Smooth muscle cell (in vitro differentiated cells): Measurements from ENCODE around the gene MPHOSPH9. TPM values are rescaled to one million over a fixed set of nuclear protein-coding genes. Genes with fewer than 3 reads are reported as not detected.

Experiments used
- DNase-seq: peaks from one replicate; lab custom pipeline; 2025; ENCODE audit not compliant: unreplicated experiment; lab: John Stamatoyannopoulos, UW
- H2AFZ ChIP-seq: fragments of 200-600 bp; sonication (generic); 2 replicates; pipeline ENCODE4 v1.6.0; 2016; ENCODE audit warnings: antibody characterized with exemption, low read depth, mild to moderate bottlenecking
- H3F3A ChIP-seq: fragments of 200-600 bp; sonication (generic); 2 replicates; pipeline ENCODE4 v1.6.0; 2017; ENCODE audit warnings: antibody characterized with exemption, low read depth
- H3K27ac ChIP-seq: fragments of 200-600 bp; sonication (generic); 2 replicates; pipeline ENCODE4 v1.5.1; 2016; ENCODE audit warnings: low read depth, mild to moderate bottlenecking
- H3K27me3 ChIP-seq: fragments of 200-600 bp; sonication (generic); 2 replicates; pipeline ENCODE4 v1.6.1; 2016; ENCODE audit warnings: low read depth, mild to moderate bottlenecking
- H3K36me3 ChIP-seq: fragments of 200-600 bp; sonication (generic); 2 replicates; pipeline ENCODE4 v1.5.1; 2016; ENCODE audit warnings: low read depth
- H3K4me1 ChIP-seq: fragments of 200-600 bp; sonication (generic); 2 replicates; pipeline ENCODE4 v1.5.1; 2016; ENCODE audit warnings: low read depth
- H3K4me2 ChIP-seq: fragments of 200-600 bp; sonication (generic); 2 replicates; pipeline ENCODE4 v1.6.0; 2016; ENCODE audit warnings: mild to moderate bottlenecking
- H3K4me3 ChIP-seq: fragments of 200-600 bp; sonication (generic); 2 replicates; pipeline ENCODE4 v1.5.1; 2016; ENCODE audit warnings: mild to moderate bottlenecking
- H3K79me2 ChIP-seq: fragments of 200-600 bp; sonication (generic); 2 replicates; pipeline ENCODE4 v1.6.0; 2016; ENCODE audit warnings: low read depth, mild to moderate bottlenecking
- H3K9ac ChIP-seq: fragments of 200-600 bp; sonication (generic); 2 replicates; pipeline ENCODE4 v1.6.0; 2016; ENCODE audit warnings: low read depth
- H3K9me3 ChIP-seq: fragments of 200-600 bp; sonication (generic); replicated peaks from 2 replicates; pipeline ENCODE4 v1.5.1; 2016; ENCODE audit warnings: low read depth
- H4K20me1 ChIP-seq: fragments of 200-600 bp; sonication (generic); 2 replicates; pipeline ENCODE4 v1.6.0; 2016; ENCODE audit warnings: low read depth
- CTCF ChIP-seq: fragments of 200-600 bp; sonication (generic); IDR thresholded peaks from 2 replicates; pipeline ENCODE4 v1.5.1; 2017; ENCODE audit warnings: borderline replicate concordance, mild to moderate bottlenecking, antibody characterized with exemption; ENCODE audit not compliant: insufficient read depth, poor library complexity, severe bottlenecking
- WGBS: methylation state at CpG from one replicate; pipeline ENCODE4 v1.1.7; 2016; ENCODE audit warnings: low lambda C conversion rate; 5-methylcytosine and 5-hydroxymethylcytosine counted together
- polyA plus RNA-seq: library from polyadenylated mRNA; unstranded; fragments of >200 nt; fragmentation: Nextera tagmentation; extraction: Ambion mirVana; gene quantifications from 2 replicates; pipeline ENCODE4 v1.2.1, GENCODE V29; 2016
- total RNA-seq: library from RNA; depleted of rRNA; stranded (reverse); fragments of >200 nt; gene quantifications from 2 replicates; pipeline ENCODE4 v1.2.3, GENCODE V29; 2014

Gene MPHOSPH9
- total and polyA plus RNA-seq, 2 experiments from 2014 or later: 7.4 to 70.8 TPM

- Histone ChIP-seq H3K27me3 (no peaks in the 10 kb centered on the region), H3F3A (no peaks in the 10 kb centered on the region), H3K36me3 (no peaks in the 10 kb centered on the region), H3K4me1 (peaks cover 15% of the 10 kb centered on the region), H3K4me3 (no peak overlapping the region), H3K9me3 (no peaks in the 10 kb centered on the region), H3K4me2 (no peak overlapping the region), H2AFZ (no peak overlapping the region), H3K9ac (no peak overlapping the region), H3K27ac (no peak overlapping the region), H4K20me1 (peaks cover 79% of the 10 kb centered on the region), H3K79me2 (peaks cover 22% of the 10 kb centered on the region)
- WGBS: 95% methylated on average over 8 of the region's 8 CpGs
- no peak for DNase-seq
- TF ChIP-seq CTCF: no peak
These were observed 30.4 kb upstream of the MPHOSPH9 start for GRCh38 chr12:123263196-123263817.

GRCh38 chr12:123261196-123261595, 28.3 kb upstream of the MPHOSPH9 start:
- peaks cover 5% of the 10 kb centered on the region for H3F3A ChIP-seq
- H3K79me2 ChIP-seq: peaks cover 5% of the 10 kb centered on the region
- H3K4me3 ChIP-seq: no peak overlapping the region
- H3K9me3 ChIP-seq: no peaks in the 10 kb centered on the region
- no peak for DNase-seq
- no peak overlapping the region for H3K9ac ChIP-seq
- no peak overlapping the region for H3K4me2 ChIP-seq
- 93% methylated on average over 4 of the region's 4 CpGs for WGBS
- TF ChIP-seq CTCF: no peak
- H3K27ac ChIP-seq: no peak overlapping the region
- peaks cover 15% of the 10 kb centered on the region for H3K4me1 ChIP-seq
- no peak overlapping the region for H2AFZ ChIP-seq
- no peaks in the 10 kb centered on the region for H3K27me3 ChIP-seq
- peaks cover 58% of the 10 kb centered on the region for H4K20me1 ChIP-seq
- H3K36me3 ChIP-seq: peaks cover 4% of the 10 kb centered on the region

- Histone ChIP-seq H4K20me1 (peaks cover 46% of the 10 kb centered on the region), H3K4me2 (no peak overlapping the region), H2AFZ (no peak overlapping the region), H3K4me3 (no peak overlapping the region), H3K79me2 (peaks cover 5% of the 10 kb centered on the region), H3F3A (peaks cover 5% of the 10 kb centered on the region), H3K27me3 (no peaks in the 10 kb centered on the region), H3K9me3 (no peaks in the 10 kb centered on the region), H3K4me1 (peaks cover 15% of the 10 kb centered on the region), H3K36me3 (peaks cover 4% of the 10 kb centered on the region), H3K27ac (no peak overlapping the region), H3K9ac (no peak overlapping the region)
- no peak for TF ChIP-seq CTCF
- 82% methylated on average over 9 of the region's 9 CpGs for WGBS
- no peak for DNase-seq
These were observed 27.1 kb upstream of the MPHOSPH9 start for GRCh38 chr12:123260081-123260480.

GRCh38 chr12:123258593-123258992, 25.7 kb upstream of the MPHOSPH9 start:
- Histone ChIP-seq H3F3A (peaks cover 5% of the 10 kb centered on the region), H3K36me3 (peaks cover 4% of the 10 kb centered on the region), H3K9ac (no peak overlapping the region), H3K4me3 (no peak overlapping the region), H3K27me3 (no peaks in the 10 kb centered on the region), H4K20me1 (peaks cover 37% of the 10 kb centered on the region), H3K79me2 (peaks cover 5% of the 10 kb centered on the region), H3K4me1 (peaks cover 15% of the 10 kb centered on the region), H3K9me3 (no peaks in the 10 kb centered on the region), H3K4me2 (no peak overlapping the region), H3K27ac (no peak overlapping the region), H2AFZ (no peak overlapping the region)
- DNase-seq: no peak
- 72% methylated on average over 4 of the region's 4 CpGs for WGBS
- no peak for TF ChIP-seq CTCF
